Endothelial cell of umbilical vein (primary cell): ENCODE results near the gene COMMD9. TPM values are rescaled to one million over a fixed set of nuclear protein-coding genes. Genes with fewer than 3 reads are reported as not detected.

Experiments used
- BruUV-seq: library from RNA; stranded (reverse); fragments of 400-500 nt; replicated peaks from 2 replicates; lab custom pipeline; 2021; lab: Mats Ljungman, UMichigan
- CTCF ChIA-PET: fragments of 300-600, 350-600 bp; sonication (Branson Sonifier 250); formaldehyde crosslinking; loops from one replicate; lab custom pipeline; 2021; ENCODE audit warnings: antibody characterized with exemption, inconsistent platforms; lab: Charles Lee
- POLR2A ChIA-PET: fragments of 300-600, 350-600 bp; sonication (Branson Sonifier 250); formaldehyde crosslinking; loops from one replicate; lab custom pipeline; 2021; ENCODE audit warnings: antibody characterized with exemption, inconsistent platforms; lab: Charles Lee
- DNase-seq: peaks from one replicate; pipeline ENCODE4 v3.0.0-alpha.2; 2011; ENCODE audit warnings: low read depth, low spot score
- FAIRE-seq: peaks from 2 replicates; lab custom pipeline; 2011; peaks lifted over from hg19 to GRCh38; lab: Jason Lieb, UNC
- H2AFZ ChIP-seq: 2 replicates; pipeline ENCODE4 v1.6.0; 2012; ENCODE audit warnings: low read depth, low read length, control low read depth, inconsistent platforms
- H3K27ac ChIP-seq: 2 replicates; pipeline ENCODE4 v1.5.1; 2011; ENCODE audit warnings: low read depth, mild to moderate bottlenecking, control low read depth, low read length, moderate library complexity; ENCODE audit not compliant: insufficient read depth
- H3K27me3 ChIP-seq, 2 experiments: 2 replicates each; pipeline versions ENCODE4 v1.6.0 to v1.6.1; 2011; ENCODE audit warnings: low read length in 2 of 2, mixed read lengths in 1 of 2; ENCODE audit not compliant: control insufficient read depth in 2 of 2, insufficient read depth in 2 of 2
- H3K36me3 ChIP-seq, 2 experiments: 2 replicates in 1 of 2; 3 replicates in 1 of 2; pipeline ENCODE4 v1.5.1; 2011; ENCODE audit warnings: low read length in 2 of 2, mild to moderate bottlenecking in 1 of 2, moderate library complexity in 1 of 2; ENCODE audit not compliant: control insufficient read depth in 2 of 2, insufficient read depth in 2 of 2; ENCODE audit errors: extremely low read depth in 1 of 2
- H3K4me1 ChIP-seq: 3 replicates; pipeline ENCODE4 v1.5.1; 2011; ENCODE audit warnings: mild to moderate bottlenecking, low read length; ENCODE audit not compliant: control insufficient read depth, insufficient read depth; ENCODE audit errors: extremely low read depth
- H3K4me2 ChIP-seq: 2 replicates; pipeline ENCODE4 v1.6.1; 2011; ENCODE audit warnings: low read length, control low read depth, mixed read lengths; ENCODE audit not compliant: insufficient read depth
- H3K4me3 ChIP-seq, 3 experiments: fragments of 200-600 bp in 1 of 3; sonication (generic), shearing (Covaris generic) in 1 of 3; replicated peaks in 1 of 3; 2 replicates each; pipeline ENCODE4 v1.5.1; 2011 to 2016; ENCODE audit warnings: control low read depth in 3 of 3, low read length in 3 of 3, mild to moderate bottlenecking in 2 of 3, inconsistent platforms in 1 of 3, low read depth in 1 of 3, moderate library complexity in 1 of 3; ENCODE audit not compliant: insufficient read depth in 1 of 3
- H3K79me2 ChIP-seq: 2 replicates; pipeline ENCODE4 v1.6.0; 2012; ENCODE audit warnings: low read length, inconsistent platforms; ENCODE audit not compliant: control insufficient read depth, insufficient read depth
- H3K9ac ChIP-seq: replicated peaks from 2 replicates; pipeline ENCODE3; 2011; ENCODE audit warnings: low read length, control low read depth; ENCODE audit not compliant: insufficient read depth; ENCODE audit errors: extremely low read depth
- H3K9me1 ChIP-seq: replicated peaks from 3 replicates; pipeline ENCODE4 v1.6.0; 2011; ENCODE audit warnings: mild to moderate bottlenecking, low read length; ENCODE audit not compliant: control insufficient read depth, insufficient read depth; ENCODE audit errors: extremely low read depth
- H3K9me3 ChIP-seq: replicated peaks from 2 replicates; pipeline ENCODE4 v1.5.1; 2012; ENCODE audit warnings: low read length, inconsistent platforms; ENCODE audit not compliant: control insufficient read depth, insufficient read depth
- H4K20me1 ChIP-seq: replicated peaks from 2 replicates; pipeline ENCODE3; 2011; ENCODE audit warnings: mild to moderate bottlenecking, low read length; ENCODE audit not compliant: control insufficient read depth, insufficient read depth; ENCODE audit errors: extremely low read depth
- CTCF ChIP-seq, 2 donors: IDR thresholded peaks; 1 replicate in 1 of 2; 2 replicates in 1 of 2; pipeline ENCODE4 v1.5.1; 2011; ENCODE audit warnings: low read length in 2 of 2, mild to moderate bottlenecking in 2 of 2, moderate library complexity in 2 of 2, control low read depth in 1 of 2, inconsistent platforms in 1 of 2, low read depth in 1 of 2; ENCODE audit not compliant: insufficient read depth in 1 of 2; ENCODE audit errors: extremely low read depth in 1 of 2
- EZH2 ChIP-seq: IDR thresholded peaks from 2 replicates; pipeline ENCODE4 v1.6.1; 2012; ENCODE audit warnings: borderline replicate concordance, low read depth, mild to moderate bottlenecking, moderate library complexity, low read length, inconsistent platforms; ENCODE audit not compliant: severe bottlenecking
- FOS ChIP-seq: IDR thresholded peaks from 2 replicates; pipeline ENCODE4 v1.6.1; 2011; ENCODE audit warnings: mild to moderate bottlenecking, low read length, moderate library complexity, borderline replicate concordance; ENCODE audit not compliant: insufficient read depth
- GATA2 ChIP-seq: IDR thresholded peaks from 2 replicates; pipeline ENCODE4 v1.7.0; 2011; ENCODE audit warnings: low read depth, mild to moderate bottlenecking, moderate library complexity, mixed read lengths, low read length; ENCODE audit not compliant: insufficient read length, insufficient read depth
- JUN ChIP-seq: IDR thresholded peaks from 2 replicates; pipeline ENCODE4 v1.6.1; 2011; ENCODE audit warnings: borderline replicate concordance, low read depth; ENCODE audit not compliant: insufficient read length, insufficient read depth
- MAX ChIP-seq: IDR thresholded peaks from 2 replicates; pipeline ENCODE4 v1.6.1; 2011; ENCODE audit not compliant: insufficient read depth, insufficient read length
- MYC ChIP-seq: IDR thresholded peaks from one replicate; pipeline ENCODE4 v1.6.1; 2011; ENCODE audit warnings: mild to moderate bottlenecking, low read depth, low read length
- POLR2A ChIP-seq: IDR thresholded peaks from 2 replicates; pipeline ENCODE4 v1.6.1; 2012; ENCODE audit warnings: low read depth, mild to moderate bottlenecking, control low read depth, low read length
- POLR2AphosphoS5 ChIP-seq: IDR thresholded peaks from 2 replicates; pipeline ENCODE4 v1.6.1; 2012; ENCODE audit warnings: low read depth, mild to moderate bottlenecking, control low read depth, low read length, moderate library complexity; ENCODE audit not compliant: insufficient read depth
- dilution Hi-C: fragments of 300-500 bp; cut with MboI; formaldehyde crosslinking; loops from one replicate; pipeline ENCODE4 v1.15.0; 2019; ENCODE audit warnings: low sequenced_read_pairs; ENCODE audit not compliant: extremely low pct_ligation_motif_present
- intact Hi-C: fragments of 100-400 bp; cut with micrococcal nuclease; formaldehyde crosslinking; loops from one replicate; pipeline ENCODE4 v1.10.0; 2022
- polyA plus RNA-seq, 4 experiments: library from polyadenylated mRNA; depleted of rRNA in 3 of 4; stranded (reverse) in 3 of 4; unstranded in 1 of 4; fragments of >200 nt; gene quantifications; 2 replicates each; pipeline versions ENCODE4 v1.2.1 to v1.2.3, GENCODE V29; 2011 to 2012; ENCODE audit warnings: missing spikeins in 1 of 4
- total RNA-seq: library from RNA; stranded (reverse); gene quantifications from 2 replicates; pipeline ENCODE4 v1.2.3, GENCODE V29; 2021

The COMMD9 gene
- total and polyA plus RNA-seq, 2 donors (not counting 3 experiments of a cell fraction or from before 2014, with no cell fraction given) = 65.1 to 78.9 TPM

GRCh38 chr11:36268337-36268985 lies 20.8 kb downstream of the COMMD9 start:
- H3K27me3 ChIP-seq = peaks cover 0 to 5% of the 10 kb centered on the region in 2 experiments
- intact Hi-C loops (loop anchor here (10.0 kb wide), 1 partner anchor 1344 kb away; no protein-coding TSS in a partner anchor), dilution Hi-C loops (loop anchor here (25.0 kb wide), 2 partner anchors 456 to 656 kb away; partner anchors contain the start of gene FJX1)
- no peaks in the 10 kb centered on the region for H4K20me1 ChIP-seq
- H3K79me2 ChIP-seq = no peaks in the 10 kb centered on the region
- TF ChIP-seq POLR2A = no peak
- no peak for TF ChIP-seq JUN
- TF ChIP-seq FOS = no peak
- no peak for TF ChIP-seq CTCF (IDR thresholded peaks at IDR 0.05; ENCODE audit: extremely low read depth in 1 of 2, insufficient read depth in 1 of 2, low read depth in 1 of 2, low read length in 2 of 2)
- no peak overlapping the region for H3K9ac ChIP-seq
- no peak for DNase-seq
- POLR2A ChIA-PET = no interaction called here
- H3K4me3 ChIP-seq = no peak overlapping the region
- no peaks in the 10 kb centered on the region for H3K36me3 ChIP-seq
- CTCF ChIA-PET = interaction anchor here (0.7 to 7.5 kb wide), 13 partner anchors 10 to 780 kb away, joined by 3 to 162 read pairs (median 10); no protein-coding TSS in a partner anchor
- no peaks in the 10 kb centered on the region for H3K9me1 ChIP-seq
- no peak for FAIRE-seq
- H3K4me1 ChIP-seq = peaks cover 3% of the 10 kb centered on the region
- H3K4me2 ChIP-seq = no peak overlapping the region
- no peak overlapping the region for H2AFZ ChIP-seq
- no peak overlapping the region for H3K27ac ChIP-seq
- H3K9me3 ChIP-seq = no peaks in the 10 kb centered on the region
- no TSS peak for BruUV-seq

- no peak overlapping the region for H3K9ac ChIP-seq
- no peaks in the 10 kb centered on the region for H3K36me3 ChIP-seq
- peaks cover 2% of the 10 kb centered on the region for H3K4me1 ChIP-seq
- dilution Hi-C loops (loop anchor here (25.0 kb wide), 2 partner anchors 454 to 654 kb away; partner anchors contain the start of gene FJX1), intact Hi-C loops (loop anchor here (1.0 to 10.0 kb wide), 4 partner anchors 444 to 1342 kb away; no protein-coding TSS in a partner anchor)
- DNase-seq (no peak), FAIRE-seq (no peak)
- H3K4me2 ChIP-seq = no peak overlapping the region
- ChIA-PET CTCF (interaction anchor here (0.5 to 7.5 kb wide), 24 partner anchors 8 to 782 kb away, joined by 3 to 162 read pairs (median 8); partner anchors contain the start of gene FJX1), POLR2A (no interaction called here)
- H3K27ac ChIP-seq = no peak overlapping the region
- H3K4me3 ChIP-seq = no peak overlapping the region
- BruUV-seq = no TSS peak
- H4K20me1 ChIP-seq = no peaks in the 10 kb centered on the region
- H3K9me3 ChIP-seq = no peaks in the 10 kb centered on the region
- peaks cover 0 to 5% of the 10 kb centered on the region in 2 experiments for H3K27me3 ChIP-seq
- no peak overlapping the region for H2AFZ ChIP-seq
- no peaks in the 10 kb centered on the region for H3K9me1 ChIP-seq
- no peaks in the 10 kb centered on the region for H3K79me2 ChIP-seq
- TF ChIP-seq CTCF (IDR thresholded peaks at IDR 0.05; ENCODE audit: extremely low read depth in 1 of 2, insufficient read depth in 1 of 2, low read depth in 1 of 2, low read length in 2 of 2) (no peak), EZH2 (no peak), MYC (no peak), MAX (no peak), POLR2A (no peak), GATA2 (no peak), POLR2AphosphoS5 (no peak), FOS (no peak), JUN (no peak)
Measured at GRCh38 chr11:36266767-36267166, 22.5 kb downstream of the COMMD9 start.
